Adrenal gland (tissue), 12 donors: ENCODE measurements around the gene CTTNBP2NL. TPM values are rescaled to one million over a fixed set of nuclear protein-coding genes. Genes with fewer than 3 reads are reported as not detected.
"Not testable (repeated sequence)": the region's sequence is repeated elsewhere in the genome, so short reads cannot be mapped to it uniquely, and the experiment has no call there.

Source experiments
- DNase-seq, 7 donors: peaks; one replicate each; pipeline ENCODE4 v3.0.0-alpha.2; 2019 to 2020
- H3K27ac ChIP-seq, 5 donors: fragments of 200-600 bp; sonication (generic) in 4 of 5; 1 replicate in 3 of 5; 2 replicates in 2 of 5; pipeline versions ENCODE4 v1.5.1 to v1.8.0; 2016 to 2020; ENCODE audit warnings: mild to moderate bottlenecking in 1 of 5
- H3K27me3 ChIP-seq: fragments of 200-600 bp; 2 replicates; pipeline ENCODE4 v1.8.0; 2021
- H3K36me3 ChIP-seq, 2 donors: fragments of 200-600 bp; replicated peaks in 1 of 2; 1 replicate in 1 of 2; 2 replicates in 1 of 2; pipeline versions ENCODE4 v1.5.1 to v1.8.0; 2018 to 2022
- H3K4me1 ChIP-seq, 2 donors: fragments of 200-600 bp; replicated peaks in 1 of 2; 1 replicate in 1 of 2; 2 replicates in 1 of 2; pipeline versions ENCODE4 v1.5.1 to v1.8.0; 2018 to 2021
- H3K4me3 ChIP-seq, 4 donors: fragments of 200-600 bp; sonication (generic) in 3 of 4; one replicate each; pipeline ENCODE4 v1.5.1; 2016 to 2018
- H3K9me3 ChIP-seq, 3 donors: fragments of 200-600 bp; sonication (generic) in 1 of 3; replicated peaks in 1 of 3; 1 replicate in 2 of 3; 2 replicates in 1 of 3; pipeline versions ENCODE4 v1.5.1 to v1.8.0; 2016 to 2021
- POLR2A ChIP-seq, 2 donors: fragments of 450-650 bp; IDR thresholded peaks; one replicate each; pipeline ENCODE4 v1.6.1; 2017; ENCODE audit warnings: antibody characterized with exemption in 2 of 2, mild to moderate bottlenecking in 2 of 2, moderate library complexity in 1 of 2
- WGBS, 4 donors: extraction: QIAGEN DNeasy Blood & Tissue Kit in 2 of 4; methylation state at CpG; one replicate each; pipeline versions ENCODE4 v1.1.5 to v1.1.7; 2013 to 2017; 5-methylcytosine and 5-hydroxymethylcytosine counted together
- intact Hi-C, 2 donors: fragments of 100-400 bp; cut with DNase I; formaldehyde crosslinking; loops; one replicate each; pipeline versions ENCODE4 v1.14.1 to v1.15.0; 2022 to 2023
- polyA plus RNA-seq, 3 donors: library from polyadenylated mRNA; stranded (reverse); fragments of 200-250 nt in 2 of 3; fragments of 350-450 nt in 1 of 3; fragmentation: Illumina TruSeq in 1 of 3; extraction: RNeasy Lipid Tissue Mini Kit (QIAGEN cat#74804) in 1 of 3; gene quantifications; one replicate each; pipeline ENCODE4 v1.2.3, GENCODE V29; 2013 to 2014
- total RNA-seq, 9 donors: library from RNA; depleted of rRNA in 4 of 9; stranded (reverse); fragments of >200 nt in 4 of 9; fragments of 120-200 nt in 1 of 9; fragmentation: NEBNext Ultra II Directional in 1 of 9; extraction: Animal tissue kit (Norgen Biotek cat#: 25700) in 1 of 9; gene quantifications; one replicate each; pipeline versions ENCODE4 v1.1.0 to v1.2.4, GENCODE V29; 2013 to 2023
- TF ChIP-seq, protein P1 (sequence below), 6 experiments: fragments of 450-650 bp in 4 of 6; fragments of 200-600 bp in 2 of 6; sonication (generic) in 1 of 6; IDR thresholded peaks; 1 replicate in 5 of 6; 2 replicates in 1 of 6; pipeline versions ENCODE4 v1.5.1 to v1.8.0; 2016 to 2021; ENCODE audit warnings: antibody characterized with exemption in 6 of 6, mild to moderate bottlenecking in 2 of 6, moderate library complexity in 1 of 6
- donor health status: healthy with polysubstance abuse.
- donor health status: Bipolar disorder and iron deficiency.
- donor health status: DM: yes; HTN: yes; CAD: no.
- donor health status: DM: no; HTN: no; CAD: no.
- donor health status: DM: no; HTN: no; CAD: no.
- donor health status: DM: yes; HTN: yes; CAD: no.

CTTNBP2NL gene
- total and polyA plus RNA-seq, 12 donors, result 2.5 to 22.0 (median 9.9) TPM

DNA sequence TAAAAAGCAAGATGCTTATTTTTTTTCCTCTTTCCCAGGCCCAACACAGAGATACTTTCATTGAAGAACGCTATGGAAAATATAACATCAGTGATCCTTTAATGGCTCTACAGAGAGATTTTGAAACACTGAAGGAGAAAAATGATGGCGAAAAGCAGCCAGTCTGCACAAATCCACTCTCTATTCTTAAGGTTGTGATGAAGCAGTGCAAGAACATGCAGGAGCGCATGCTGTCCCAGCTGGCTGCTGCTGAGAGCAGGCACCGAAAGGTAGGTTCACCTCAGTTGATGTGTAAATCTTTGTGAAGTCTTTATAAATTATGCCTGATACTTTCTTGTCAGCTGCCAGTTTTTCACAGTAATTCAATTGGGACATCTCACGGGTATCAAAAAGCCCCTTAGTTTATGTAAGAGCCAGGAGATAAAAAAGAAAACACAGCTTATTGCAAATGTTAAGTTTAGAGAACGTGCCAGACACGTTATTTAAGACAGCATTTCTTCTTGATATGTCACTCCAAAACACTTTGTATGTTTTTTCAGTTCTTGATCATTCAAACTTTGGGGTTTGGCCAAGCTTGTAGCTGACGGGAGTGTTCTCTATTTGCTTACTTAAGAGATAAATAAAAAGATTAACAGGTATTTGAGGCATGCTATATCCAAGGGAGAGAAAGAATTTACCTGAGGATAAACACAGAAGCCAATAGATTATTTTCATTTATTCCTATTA, 53.1 kb downstream of the CTTNBP2NL start:
- Histone ChIP-seq H3K9me3 (no peaks in the 10 kb centered on the region), H3K27me3 (no peaks in the 10 kb centered on the region), H3K4me3 (no peak overlapping the region), H3K27ac (no peak overlapping the region), H3K4me1 (peaks cover 8 to 19% of the 10 kb centered on the region in 2 donors), H3K36me3 (no peaks in the 10 kb centered on the region)
- WGBS, 4 donors, result 93 to 96% (median 94%) methylated on average over 8 of the region's 8 CpGs
- DNase-seq, result no peak
- intact Hi-C loops, result no loop called here
- TF ChIP-seq, protein P1, sequence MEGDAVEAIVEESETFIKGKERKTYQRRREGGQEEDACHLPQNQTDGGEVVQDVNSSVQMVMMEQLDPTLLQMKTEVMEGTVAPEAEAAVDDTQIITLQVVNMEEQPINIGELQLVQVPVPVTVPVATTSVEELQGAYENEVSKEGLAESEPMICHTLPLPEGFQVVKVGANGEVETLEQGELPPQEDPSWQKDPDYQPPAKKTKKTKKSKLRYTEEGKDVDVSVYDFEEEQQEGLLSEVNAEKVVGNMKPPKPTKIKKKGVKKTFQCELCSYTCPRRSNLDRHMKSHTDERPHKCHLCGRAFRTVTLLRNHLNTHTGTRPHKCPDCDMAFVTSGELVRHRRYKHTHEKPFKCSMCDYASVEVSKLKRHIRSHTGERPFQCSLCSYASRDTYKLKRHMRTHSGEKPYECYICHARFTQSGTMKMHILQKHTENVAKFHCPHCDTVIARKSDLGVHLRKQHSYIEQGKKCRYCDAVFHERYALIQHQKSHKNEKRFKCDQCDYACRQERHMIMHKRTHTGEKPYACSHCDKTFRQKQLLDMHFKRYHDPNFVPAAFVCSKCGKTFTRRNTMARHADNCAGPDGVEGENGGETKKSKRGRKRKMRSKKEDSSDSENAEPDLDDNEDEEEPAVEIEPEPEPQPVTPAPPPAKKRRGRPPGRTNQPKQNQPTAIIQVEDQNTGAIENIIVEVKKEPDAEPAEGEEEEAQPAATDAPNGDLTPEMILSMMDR (IDR thresholded peaks at IDR 0.05), result no peak
- no peak for TF ChIP-seq POLR2A (IDR thresholded peaks at IDR 0.05)

DNA sequence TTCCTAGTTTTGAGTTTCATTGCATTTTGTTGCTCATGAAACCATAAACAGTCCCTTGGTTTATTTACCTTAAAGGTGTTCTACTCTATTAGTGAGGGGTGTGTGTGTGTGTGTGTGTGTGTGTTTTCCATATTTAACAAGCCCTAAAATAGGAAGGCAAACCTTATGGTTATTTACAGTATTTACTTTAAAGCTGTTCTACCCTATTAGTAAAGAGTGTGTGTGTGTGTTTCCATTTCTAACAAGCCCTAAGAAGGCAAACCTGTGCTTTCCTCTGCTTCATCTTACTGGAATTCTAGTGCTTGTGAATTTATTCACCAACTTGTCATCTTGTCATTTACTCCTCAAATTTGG, 53.6 kb downstream of the CTTNBP2NL start:
- Histone ChIP-seq H3K27ac (no peak overlapping the region), H3K4me3 (no peak overlapping the region), H3K4me1 (peaks cover 8 to 19% of the 10 kb centered on the region in 2 donors), H3K9me3 (no peaks in the 10 kb centered on the region), H3K27me3 (no peaks in the 10 kb centered on the region), H3K36me3 (no peaks in the 10 kb centered on the region)
- no peak for DNase-seq
- intact Hi-C loops, result no loop called here
- TF ChIP-seq POLR2A (IDR thresholded peaks at IDR 0.05), result no peak
- TF ChIP-seq, protein P1 (IDR thresholded peaks at IDR 0.05), result no peak

DNA sequence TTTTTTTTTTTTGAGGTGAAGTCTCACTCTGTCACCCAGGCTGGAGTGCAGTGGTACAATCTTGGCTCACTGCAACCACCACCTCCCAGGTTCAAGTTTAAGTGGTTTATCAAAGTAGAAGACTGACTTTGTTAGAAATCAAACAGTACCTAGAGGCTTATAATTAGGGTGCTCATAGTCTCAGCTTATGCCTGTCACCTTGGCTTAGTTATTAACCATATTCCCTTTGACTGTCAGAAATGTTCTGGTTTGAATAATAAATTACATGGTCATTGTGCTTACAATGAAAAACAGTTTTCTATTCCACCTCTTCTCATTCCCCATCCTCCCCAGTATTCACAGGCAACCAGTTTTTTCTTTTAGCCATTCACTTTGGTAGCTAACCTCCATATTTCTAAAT, 54.8 kb downstream of the CTTNBP2NL start:
- H3K36me3 ChIP-seq, result peaks cover 0 to 3% of the 10 kb centered on the region in 2 donors
- no peak overlapping the region for H3K27ac ChIP-seq
- H3K27me3 ChIP-seq, result no peaks in the 10 kb centered on the region
- H3K9me3 ChIP-seq, result no peaks in the 10 kb centered on the region
- peaks cover 8 to 17% of the 10 kb centered on the region in 2 donors for H3K4me1 ChIP-seq
- intact Hi-C loops, result no loop called here
- no peak overlapping the region for H3K4me3 ChIP-seq
- TF ChIP-seq POLR2A (IDR thresholded peaks at IDR 0.05), result no peak
- TF ChIP-seq, protein P1 (IDR thresholded peaks at IDR 0.05), result no peak
- no peak for DNase-seq

DNA sequence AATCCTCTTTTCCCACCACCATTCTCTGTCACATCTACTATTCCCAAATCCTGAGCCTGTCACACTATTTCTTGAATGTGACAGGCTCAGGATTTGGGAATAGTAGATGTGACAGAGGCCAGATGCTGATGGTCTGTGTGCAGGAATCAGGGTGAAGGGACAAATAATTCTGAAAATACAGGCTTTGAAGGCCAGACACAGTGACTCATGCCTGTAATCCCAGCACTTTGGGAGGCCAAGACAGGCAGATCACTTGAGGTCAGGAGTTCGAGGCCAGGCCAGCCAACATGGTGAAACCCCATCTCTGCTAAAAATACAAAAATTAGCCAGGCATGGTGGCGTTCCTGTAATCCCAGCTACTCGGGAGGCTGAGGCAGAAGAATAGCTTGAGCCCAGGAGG, 55.3 kb downstream of the CTTNBP2NL start:
- H3K36me3 ChIP-seq, intact Hi-C loops, H3K27ac ChIP-seq, H3K9me3 ChIP-seq, H3K4me3 ChIP-seq, H3K27me3 ChIP-seq: not testable (repeated sequence)
- 31 to 52% (median 43%) methylated on average over 3 of the region's 3 CpGs for WGBS, 4 donors
- peak in 4 of 7 donors; percentile 23 to 49 (median 41) for DNase-seq
- H3K4me1 ChIP-seq, result peaks cover 3 to 12% of the 10 kb centered on the region in 2 donors

DNA sequence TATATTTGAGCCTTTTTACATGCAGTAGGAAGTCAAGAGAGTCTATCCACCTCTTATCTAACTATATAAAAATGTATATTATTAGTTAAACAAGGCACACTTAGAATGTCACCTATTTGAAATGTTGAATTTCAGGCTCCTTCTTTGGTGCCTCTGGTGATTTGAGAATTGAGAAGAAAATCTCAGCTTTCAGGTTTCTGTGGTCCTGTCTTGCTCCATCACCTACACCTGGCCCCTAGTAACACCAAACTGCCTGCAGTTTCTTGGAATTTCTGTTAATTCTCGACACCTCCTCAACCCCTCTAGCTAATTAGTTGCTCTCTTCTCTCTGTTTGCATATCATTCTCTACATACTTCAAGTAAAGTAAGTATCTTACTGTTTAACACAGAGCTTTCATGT, 57.9 kb downstream of the CTTNBP2NL start:
- WGBS, 4 donors, result 92 to 97% (median 96%) methylated on average over 1 of the region's 1 CpG

More for the DNA sequence above, 57.9 kb downstream of the CTTNBP2NL start:
- intact Hi-C loops, result no loop called here
- Histone ChIP-seq H3K9me3 (no peaks in the 10 kb centered on the region), H3K27ac (no peak overlapping the region), H3K4me1 (peaks cover 0 to 7% of the 10 kb centered on the region in 2 donors), H3K36me3 (peaks cover 0 to 19% of the 10 kb centered on the region in 2 donors), H3K27me3 (no peaks in the 10 kb centered on the region), H3K4me3 (no peak overlapping the region)
- no peak for DNase-seq
- TF ChIP-seq POLR2A (IDR thresholded peaks at IDR 0.05), result no peak
- TF ChIP-seq, protein P1 (IDR thresholded peaks at IDR 0.05), result no peak
